Transverse colon (tissue), 4 donors: Measurements from ENCODE around the gene ARHGEF16. TPM values are rescaled to one million over a fixed set of nuclear protein-coding genes. Genes with fewer than 3 reads are reported as not detected.

Experiments
- DNase-seq: peaks from one replicate; pipeline ENCODE4 v3.0.0-alpha.2; 2019
- H3K27ac ChIP-seq, 4 donors: fragments of 200-600 bp; sonication (generic); 2 replicates each; pipeline ENCODE4 v1.5.1; 2016 to 2018; ENCODE audit warnings: inconsistent platforms in 4 of 4
- H3K27me3 ChIP-seq: fragments of 200-600 bp; sonication (generic); 2 replicates; pipeline ENCODE4 v1.5.1; 2017; ENCODE audit warnings: inconsistent platforms
- H3K36me3 ChIP-seq, 4 donors: fragments of 200-600 bp; sonication (generic); 2 replicates each; pipeline ENCODE4 v1.5.1; 2017 to 2019; ENCODE audit warnings: inconsistent platforms in 4 of 4
- H3K4me1 ChIP-seq, 4 donors: fragments of 200-600 bp; sonication (generic); 2 replicates each; pipeline ENCODE4 v1.5.1; 2017 to 2020; ENCODE audit warnings: inconsistent platforms in 4 of 4
- H3K4me3 ChIP-seq, 4 donors: fragments of 200-600 bp; sonication (generic); 1 replicate in 1 of 4; 2 replicates in 3 of 4; pipeline versions ENCODE4 v1.5.1 to v1.6.1; 2017 to 2019; ENCODE audit warnings: inconsistent platforms in 4 of 4
- H3K9me3 ChIP-seq, 2 donors: fragments of 200-600 bp; sonication (generic); 2 replicates each; pipeline ENCODE4 v1.5.1; 2017 to 2019; ENCODE audit warnings: inconsistent platforms in 2 of 2
- CTCF ChIP-seq, 5 experiments: fragments of 200-600 bp in 3 of 5; fragments of 450-650 bp in 2 of 5; sonication (generic) in 3 of 5; IDR thresholded peaks; 1 replicate in 2 of 5; 2 replicates in 3 of 5; pipeline ENCODE4 v1.5.1; 2016 to 2017; ENCODE audit warnings: antibody characterized with exemption in 5 of 5, inconsistent platforms in 3 of 5, mild to moderate bottlenecking in 2 of 5, moderate library complexity in 1 of 5
- EP300 ChIP-seq: sonication (generic); formaldehyde crosslinking; IDR thresholded peaks from one replicate; pipeline ENCODE4 v1.6.1; 2017; ENCODE audit warnings: antibody characterized with exemption, low read depth
- POLR2A ChIP-seq: fragments of 450-650 bp; IDR thresholded peaks from one replicate; pipeline ENCODE4 v1.6.1; 2016; ENCODE audit warnings: antibody characterized with exemption, mild to moderate bottlenecking, moderate library complexity
- POLR2AphosphoS5 ChIP-seq, 3 donors: sonication (generic); formaldehyde crosslinking; IDR thresholded peaks; one replicate each; pipeline ENCODE4 v1.6.1; 2016; ENCODE audit warnings: antibody characterized with exemption in 3 of 3
- WGBS, 2 donors: methylation state at CpG; one replicate each; pipeline ENCODE4 v1.1.5; 2018; ENCODE audit warnings: low coverage in 1 of 2; 5-methylcytosine and 5-hydroxymethylcytosine counted together
- in situ Hi-C, 4 donors: fragments of 200-750 bp; cut with MboI; loops; one replicate each; pipeline versions ENCODE4 v1.15.0 to v1.15.1; 2017; ENCODE audit warnings: low sequenced_read_pairs in 3 of 4, low pct_ligation_motif_present in 1 of 4, low pct_unique_long_range_greater_than_20kb in 1 of 4
- intact Hi-C: fragments of 100-400 bp; cut with DNase I; formaldehyde crosslinking; loops from one replicate; pipeline ENCODE4 v1.15.1; 2023; ENCODE audit warnings: low total_unique reads
- total RNA-seq, 4 donors: library from RNA; depleted of rRNA; stranded (reverse); fragments of >200 nt; gene quantifications; one replicate each; pipeline ENCODE4 v1.1.0, GENCODE V29; 2016

The ARHGEF16 gene
- total RNA-seq, 4 donors from 2014 or later: 104 to 240 (median 145) TPM

GRCh38 chr1:3504151-3504821, 49.8 kb downstream of the ARHGEF16 start:
- no peak overlapping the region for H3K27ac ChIP-seq
- 74% methylated on average over 22 of the region's 31 CpGs; no CpG with 5 or more reads in 1 of the 2 donors for WGBS, 2 donors

GRCh38 chr1:3504822-3505153, 50.3 kb downstream of the ARHGEF16 start:
- Histone ChIP-seq H3K27ac (no peak overlapping the region), H3K27me3 (no peaks in the 10 kb centered on the region), H3K9me3 (no peaks in the 10 kb centered on the region), H3K4me1 (no peaks in the 10 kb centered on the region), H3K36me3 (no peaks in the 10 kb centered on the region), H3K4me3 (no peak overlapping the region)
- in situ Hi-C loops: no loop called here
- no peak for DNase-seq
- WGBS, 2 donors: 82% methylated on average over 3 of the region's 7 CpGs; no CpG with 5 or more reads in 1 of the 2 donors
- no peak for TF ChIP-seq CTCF (IDR thresholded peaks at IDR 0.05)
- TF ChIP-seq POLR2A: no peak
- TF ChIP-seq POLR2AphosphoS5 (IDR thresholded peaks at IDR 0.05): no peak
- intact Hi-C loops: no loop called here

More at GRCh38 chr1:3504151-3504821, 49.8 kb downstream of the ARHGEF16 start:
- Histone ChIP-seq H3K9me3 (no peaks in the 10 kb centered on the region), H3K4me1 (no peaks in the 10 kb centered on the region), H3K36me3 (no peaks in the 10 kb centered on the region), H3K27me3 (no peaks in the 10 kb centered on the region), H3K4me3 (no peak overlapping the region)
- intact Hi-C loops: no loop called here
- DNase-seq: no peak
- in situ Hi-C loops: no loop called here
- TF ChIP-seq CTCF (IDR thresholded peaks at IDR 0.05) (no peak), POLR2AphosphoS5 (IDR thresholded peaks at IDR 0.05) (no peak), POLR2A (no peak), EP300 (no peak)

GRCh38 chr1:3505161-3505560, 50.7 kb downstream of the ARHGEF16 start:
- no peak overlapping the region for H3K4me3 ChIP-seq
- no peaks in the 10 kb centered on the region for H3K9me3 ChIP-seq
- 88% methylated on average over 6 of the region's 20 CpGs; no CpG with 5 or more reads in 1 of the 2 donors for WGBS, 2 donors
- no peaks in the 10 kb centered on the region for H3K27me3 ChIP-seq
- no peak for DNase-seq
- no peak overlapping the region for H3K27ac ChIP-seq
- in situ Hi-C loops (no loop called here), intact Hi-C loops (no loop called here)
- no peak for TF ChIP-seq POLR2A
- no peak for TF ChIP-seq EP300
- no peak for TF ChIP-seq CTCF (IDR thresholded peaks at IDR 0.05)
- no peak for TF ChIP-seq POLR2AphosphoS5 (IDR thresholded peaks at IDR 0.05)
- no peaks in the 10 kb centered on the region for H3K4me1 ChIP-seq
- H3K36me3 ChIP-seq: no peaks in the 10 kb centered on the region

- no peak for DNase-seq
- no peak overlapping the region for H3K4me3 ChIP-seq
- no peak for TF ChIP-seq EP300
- no peak for TF ChIP-seq CTCF (IDR thresholded peaks at IDR 0.05)
- no peak for TF ChIP-seq POLR2AphosphoS5 (IDR thresholded peaks at IDR 0.05)
- no peak for TF ChIP-seq POLR2A
- no peak overlapping the region for H3K27ac ChIP-seq
- H3K36me3 ChIP-seq: no peaks in the 10 kb centered on the region
- in situ Hi-C loops: no loop called here
- WGBS, 2 donors: 93% methylated on average over 15 of the region's 15 CpGs; no CpG with 5 or more reads in 1 of the 2 donors
- H3K27me3 ChIP-seq: no peaks in the 10 kb centered on the region
- no peaks in the 10 kb centered on the region for H3K4me1 ChIP-seq
- intact Hi-C loops: no loop called here
- H3K9me3 ChIP-seq: no peaks in the 10 kb centered on the region
Observed at GRCh38 chr1:3506041-3506440, 51.6 kb downstream of the ARHGEF16 start.
